A549 (cell line): ENCODE data around the gene PSD2.

Experiments
- CBX2 ChIP-seq: fragments of 200-600 bp; sonication (generic); IDR thresholded peaks from 2 replicates; pipeline ENCODE4 v1.6.1; 2016; ENCODE audit warnings: low read depth, mild to moderate bottlenecking, borderline replicate concordance
- CHD2 ChIP-seq: fragments of 150-350 bp; IDR thresholded peaks from 2 replicates; pipeline ENCODE4 v1.6.1; 2014; ENCODE audit warnings: low read length; ENCODE audit not compliant: partially characterized antibody
- EHF ChIP-seq: fragments of 250-450 bp; sonication (Bioruptor Pico); IDR thresholded peaks from 2 replicates; pipeline ENCODE4 v1.5.0; 2020; ENCODE audit warnings: mild to moderate bottlenecking
- EP300 ChIP-seq, 2 experiments: fragments of >200 bp; sonication (Bioruptor Twin); formaldehyde crosslinking; IDR thresholded peaks; 2 replicates in 1 of 2; 3 replicates in 1 of 2; pipeline ENCODE4 v1.6.1; 2016 to 2017
- ESRRA ChIP-seq: fragments of 150-350 bp; IDR thresholded peaks from 2 replicates; pipeline ENCODE4 v1.6.1; 2014; ENCODE audit warnings: mild to moderate bottlenecking, low read length, borderline replicate concordance
- KDM1A ChIP-seq: fragments of 200-600 bp; sonication (generic); IDR thresholded peaks from 2 replicates; pipeline ENCODE4 v1.6.1; 2016; ENCODE audit warnings: low read depth, mild to moderate bottlenecking
- NFE2L2 ChIP-seq: fragments of 150-350 bp; conservative IDR thresholded peaks from 2 replicates; pipeline ENCODE4 v1.6.1; 2014; ENCODE audit warnings: low read length
- POLR2A ChIP-seq: IDR thresholded peaks from 2 replicates; pipeline ENCODE4 v1.6.1; 2012; ENCODE audit warnings: mild to moderate bottlenecking, low read length
- ZFP36 ChIP-seq: fragments of 450-650 bp; IDR thresholded peaks from 2 replicates; pipeline ENCODE4 v1.6.1; 2014; ENCODE audit warnings: borderline replicate concordance; ENCODE audit not compliant: partially characterized antibody
- TF ChIP-seq, protein P1 (sequence below): IDR thresholded peaks from 2 replicates; pipeline ENCODE4 v1.6.1; 2012
- TF ChIP-seq, protein P2 (sequence below): fragments of >200 bp; sonication (Bioruptor Twin); formaldehyde crosslinking; IDR thresholded peaks from 3 replicates; pipeline ENCODE4 v1.5.1; 2016
- TF ChIP-seq, protein P3 (sequence below): fragments of 250-450 bp; sonication (Bioruptor Pico); IDR thresholded peaks from 2 replicates; pipeline ENCODE4 v1.5.0; 2020; ENCODE audit warnings: low read depth, mild to moderate bottlenecking, moderate library complexity
- TF ChIP-seq, protein P4 (sequence below): fragments of 200-600 bp; sonication (generic); IDR thresholded peaks from 2 replicates; pipeline ENCODE4 v1.6.1; 2016; ENCODE audit warnings: antibody characterized with exemption, mild to moderate bottlenecking, moderate library complexity

DNA sequence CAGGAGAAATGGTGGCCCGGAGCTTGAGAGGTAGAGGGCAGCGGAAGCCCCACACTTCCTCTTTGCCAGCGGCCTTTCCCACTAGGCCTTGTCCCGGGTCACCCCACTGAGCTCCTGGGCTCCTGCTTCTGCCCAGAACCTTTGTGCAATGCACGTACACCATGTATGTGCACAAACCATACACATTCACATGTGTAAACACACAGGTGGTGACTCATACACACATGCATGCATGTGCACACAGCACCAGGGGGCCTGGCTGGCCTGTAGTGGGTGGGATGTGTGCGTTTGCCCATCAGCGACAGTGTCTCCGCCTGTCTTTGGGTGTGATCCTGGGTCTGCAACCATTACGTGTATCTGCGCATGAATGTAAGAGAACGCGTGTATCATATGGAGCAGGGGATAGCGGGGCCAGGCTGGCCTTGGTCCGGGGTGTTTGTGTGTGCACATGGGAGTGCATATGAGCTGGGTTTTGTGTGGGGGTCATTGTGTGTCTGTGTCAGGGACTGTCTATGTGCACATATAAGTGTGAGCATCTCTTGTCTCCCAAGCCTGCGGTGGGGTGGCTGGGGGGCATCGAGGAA lies 43.7 kb downstream of the PSD2 start:
- TF ChIP-seq ZFP36 (no peak), POLR2A (no peak), CBX2 (no peak), EP300 (IDR thresholded peaks at IDR 0.05) (no peak), KDM1A (no peak), ESRRA (no peak), EHF (CRISPR knock-in tag) (no peak), NFE2L2 (no peak), CHD2 (no peak)
- TF ChIP-seq, protein P1, sequence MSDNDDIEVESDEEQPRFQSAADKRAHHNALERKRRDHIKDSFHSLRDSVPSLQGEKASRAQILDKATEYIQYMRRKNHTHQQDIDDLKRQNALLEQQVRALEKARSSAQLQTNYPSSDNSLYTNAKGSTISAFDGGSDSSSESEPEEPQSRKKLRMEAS = no peak
- TF ChIP-seq, protein P2, sequence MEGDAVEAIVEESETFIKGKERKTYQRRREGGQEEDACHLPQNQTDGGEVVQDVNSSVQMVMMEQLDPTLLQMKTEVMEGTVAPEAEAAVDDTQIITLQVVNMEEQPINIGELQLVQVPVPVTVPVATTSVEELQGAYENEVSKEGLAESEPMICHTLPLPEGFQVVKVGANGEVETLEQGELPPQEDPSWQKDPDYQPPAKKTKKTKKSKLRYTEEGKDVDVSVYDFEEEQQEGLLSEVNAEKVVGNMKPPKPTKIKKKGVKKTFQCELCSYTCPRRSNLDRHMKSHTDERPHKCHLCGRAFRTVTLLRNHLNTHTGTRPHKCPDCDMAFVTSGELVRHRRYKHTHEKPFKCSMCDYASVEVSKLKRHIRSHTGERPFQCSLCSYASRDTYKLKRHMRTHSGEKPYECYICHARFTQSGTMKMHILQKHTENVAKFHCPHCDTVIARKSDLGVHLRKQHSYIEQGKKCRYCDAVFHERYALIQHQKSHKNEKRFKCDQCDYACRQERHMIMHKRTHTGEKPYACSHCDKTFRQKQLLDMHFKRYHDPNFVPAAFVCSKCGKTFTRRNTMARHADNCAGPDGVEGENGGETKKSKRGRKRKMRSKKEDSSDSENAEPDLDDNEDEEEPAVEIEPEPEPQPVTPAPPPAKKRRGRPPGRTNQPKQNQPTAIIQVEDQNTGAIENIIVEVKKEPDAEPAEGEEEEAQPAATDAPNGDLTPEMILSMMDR = no peak
- TF ChIP-seq, protein P3, sequence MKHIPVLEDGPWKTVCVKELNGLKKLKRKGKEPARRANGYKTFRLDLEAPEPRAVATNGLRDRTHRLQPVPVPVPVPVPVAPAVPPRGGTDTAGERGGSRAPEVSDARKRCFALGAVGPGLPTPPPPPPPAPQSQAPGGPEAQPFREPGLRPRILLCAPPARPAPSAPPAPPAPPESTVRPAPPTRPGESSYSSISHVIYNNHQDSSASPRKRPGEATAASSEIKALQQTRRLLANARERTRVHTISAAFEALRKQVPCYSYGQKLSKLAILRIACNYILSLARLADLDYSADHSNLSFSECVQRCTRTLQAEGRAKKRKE (CRISPR knock-in tag) = no peak
- TF ChIP-seq, protein P4, sequence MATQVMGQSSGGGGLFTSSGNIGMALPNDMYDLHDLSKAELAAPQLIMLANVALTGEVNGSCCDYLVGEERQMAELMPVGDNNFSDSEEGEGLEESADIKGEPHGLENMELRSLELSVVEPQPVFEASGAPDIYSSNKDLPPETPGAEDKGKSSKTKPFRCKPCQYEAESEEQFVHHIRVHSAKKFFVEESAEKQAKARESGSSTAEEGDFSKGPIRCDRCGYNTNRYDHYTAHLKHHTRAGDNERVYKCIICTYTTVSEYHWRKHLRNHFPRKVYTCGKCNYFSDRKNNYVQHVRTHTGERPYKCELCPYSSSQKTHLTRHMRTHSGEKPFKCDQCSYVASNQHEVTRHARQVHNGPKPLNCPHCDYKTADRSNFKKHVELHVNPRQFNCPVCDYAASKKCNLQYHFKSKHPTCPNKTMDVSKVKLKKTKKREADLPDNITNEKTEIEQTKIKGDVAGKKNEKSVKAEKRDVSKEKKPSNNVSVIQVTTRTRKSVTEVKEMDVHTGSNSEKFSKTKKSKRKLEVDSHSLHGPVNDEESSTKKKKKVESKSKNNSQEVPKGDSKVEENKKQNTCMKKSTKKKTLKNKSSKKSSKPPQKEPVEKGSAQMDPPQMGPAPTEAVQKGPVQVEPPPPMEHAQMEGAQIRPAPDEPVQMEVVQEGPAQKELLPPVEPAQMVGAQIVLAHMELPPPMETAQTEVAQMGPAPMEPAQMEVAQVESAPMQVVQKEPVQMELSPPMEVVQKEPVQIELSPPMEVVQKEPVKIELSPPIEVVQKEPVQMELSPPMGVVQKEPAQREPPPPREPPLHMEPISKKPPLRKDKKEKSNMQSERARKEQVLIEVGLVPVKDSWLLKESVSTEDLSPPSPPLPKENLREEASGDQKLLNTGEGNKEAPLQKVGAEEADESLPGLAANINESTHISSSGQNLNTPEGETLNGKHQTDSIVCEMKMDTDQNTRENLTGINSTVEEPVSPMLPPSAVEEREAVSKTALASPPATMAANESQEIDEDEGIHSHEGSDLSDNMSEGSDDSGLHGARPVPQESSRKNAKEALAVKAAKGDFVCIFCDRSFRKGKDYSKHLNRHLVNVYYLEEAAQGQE = no peak
